Measurements from ENCODE around the gene PRICKLE3. TPM values are rescaled to one million over a fixed set of nuclear protein-coding genes. Genes with fewer than 3 reads are reported as not detected.

PRICKLE3 gene
- 13.5 to 17.3 TPM (median 15.7 TPM) in 5 replicates for total RNA-seq (2022; extraction: Qiagen RNA extraction)

GRCh38 chrX:49186125-49187027, at the start of gene PRICKLE3:
Gene PRICKLE3 (minus strand): TSS chrX:49186373. CDS start chrX:49186297, 76 bp downstream.

DNA sequence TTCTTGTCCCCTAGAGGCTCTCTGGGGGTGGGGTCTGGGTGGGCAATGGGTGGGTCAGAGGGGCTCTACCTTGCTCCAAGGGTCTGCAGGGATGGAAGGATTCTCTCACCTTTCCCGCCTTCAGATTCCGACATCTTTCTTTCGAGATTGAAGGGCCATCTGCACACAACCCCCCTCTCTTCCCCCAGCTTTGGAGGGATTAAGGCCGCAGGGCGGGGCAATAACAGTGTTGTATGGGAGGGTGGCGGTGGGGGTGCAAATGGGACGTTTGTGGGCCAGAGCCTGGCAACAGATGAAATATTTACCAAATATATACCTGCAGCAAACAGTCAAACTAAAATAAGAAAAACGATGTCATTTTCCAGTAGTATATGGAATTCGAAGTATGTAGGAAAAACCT, 47.0 kb upstream of the PRICKLE3 start, which contains the start of gene CACNA1F:
TSS of gene CACNA1F (minus strand) at position 165 of the 400 bp plus-strand sequence. CDS start at position 134, 31 bp downstream.

DNA sequence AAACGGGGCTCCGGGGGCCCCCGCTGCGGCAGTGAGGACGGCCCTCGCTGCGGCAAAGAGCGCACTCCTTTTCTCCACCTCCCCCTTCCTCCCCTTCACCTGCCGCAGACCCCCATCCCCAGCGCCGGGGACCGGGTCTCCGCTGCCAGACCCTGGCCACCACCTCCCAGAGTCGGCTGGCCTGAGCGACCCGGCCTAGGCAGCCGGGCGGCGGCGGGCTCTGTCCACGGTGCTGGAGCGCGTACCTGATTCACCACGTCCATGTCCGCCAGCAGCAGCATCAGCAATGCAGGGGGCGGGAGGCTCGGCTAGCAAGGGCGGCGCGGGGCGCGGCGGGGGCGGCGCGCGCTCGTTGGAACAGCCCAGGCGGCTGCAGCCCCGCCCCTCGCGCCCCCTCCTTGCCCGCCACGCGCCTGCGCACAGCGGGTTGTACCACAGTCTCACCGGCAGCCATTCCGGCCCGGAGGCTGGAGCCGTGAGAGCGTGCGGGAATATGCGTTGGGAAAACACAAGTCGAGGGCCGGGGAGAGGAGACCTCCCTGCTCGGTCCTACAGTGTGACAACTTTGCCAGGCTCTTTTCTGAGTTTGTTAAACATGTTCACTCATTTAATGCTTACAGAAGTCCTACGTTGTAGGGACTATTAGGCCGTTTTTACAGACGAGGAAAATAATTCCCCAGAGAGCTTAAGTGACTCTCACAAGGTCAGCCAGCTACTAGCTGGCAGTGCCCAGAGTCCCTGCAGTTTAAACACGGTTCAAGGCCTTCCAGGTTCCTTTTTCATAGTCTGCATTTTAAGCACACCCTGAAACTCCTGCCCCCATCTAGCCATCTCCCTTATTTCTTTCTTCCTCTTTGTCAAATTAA, 14.0 kb upstream of the PRICKLE3 start, which contains the start of gene SYP:
TSS of gene SYP (minus strand) at position 288 of the 866 bp plus-strand sequence. CDS start at position 281, 7 bp downstream.

GRCh38 chrX:49171752-49172279, 14.4 kb downstream of the PRICKLE3 start, which contains the start of gene PLP2:
Gene PLP2 (plus strand): TSS chrX:49171898. CDS start chrX:49172001, 103 bp downstream.

GRCh38 chrX:49162620-49163019, 23.6 kb downstream of the PRICKLE3 start, which contains the start of gene MAGIX:
Gene MAGIX (plus strand): TSS chrX:49162758. CDS start chrX:49162890, 132 bp downstream.

Other genes starting within 250 kb of the PRICKLE3 start
- 59.0 to 65.6 TPM (median 62.0 TPM) in 5 replicates for gene OTUD5, start 228.8 kb downstream of the PRICKLE3 start, total RNA-seq (2022; extraction: Qiagen RNA extraction)
- 0.88 to 1.3 TPM (median 0.92 TPM) in 5 replicates for gene KCND1, start 214.5 kb downstream of the PRICKLE3 start, total RNA-seq (2022; extraction: Qiagen RNA extraction)
- gene GRIPAP1, start 184.1 kb downstream of the PRICKLE3 start, total RNA-seq (2022; extraction: Qiagen RNA extraction): 17.3 to 21.8 TPM (median 18.1 TPM) in 5 replicates
- gene TFE3, start 143.0 kb downstream of the PRICKLE3 start, total RNA-seq (2022; extraction: Qiagen RNA extraction): 45.3 to 50.5 TPM (median 48.5 TPM) in 5 replicates
- gene CCDC120, start 127.4 kb downstream of the PRICKLE3 start, total RNA-seq (2022; extraction: Qiagen RNA extraction): 2.7 to 4.1 TPM (median 3.5 TPM) in 5 replicates
- 31.7 to 45.8 TPM (median 41.5 TPM) in 5 replicates for gene PRAF2, start 112.4 kb downstream of the PRICKLE3 start, total RNA-seq (2022; extraction: Qiagen RNA extraction)
- 50.5 to 59.4 TPM (median 56.0 TPM) in 5 replicates for gene WDR45, start 106.5 kb downstream of the PRICKLE3 start, total RNA-seq (2022; extraction: Qiagen RNA extraction)
- 20.7 to 26.0 TPM (median 23.0 TPM) in 5 replicates for gene GPKOW, start 62.6 kb downstream of the PRICKLE3 start, total RNA-seq (2022; extraction: Qiagen RNA extraction)
- gene MAGIX, start 23.6 kb downstream of the PRICKLE3 start, total RNA-seq (2022; extraction: Qiagen RNA extraction): 2.4 to 3.8 TPM (median 3.5 TPM) in 5 replicates
- 306 to 450 TPM (median 442 TPM) in 5 replicates for gene PLP2, start 14.5 kb downstream of the PRICKLE3 start, total RNA-seq (2022; extraction: Qiagen RNA extraction)
- 2.5 to 2.9 TPM (median 2.8 TPM) in 5 replicates for gene SYP, start 13.8 kb upstream of the PRICKLE3 start, total RNA-seq (2022; extraction: Qiagen RNA extraction)
- gene CACNA1F, start 47.0 kb upstream of the PRICKLE3 start, total RNA-seq (2022; extraction: Qiagen RNA extraction): not detected in 5 replicates
- 13.0 to 14.5 TPM (median 13.9 TPM) in 5 replicates for gene CCDC22, start 49.1 kb upstream of the PRICKLE3 start, total RNA-seq (2022; extraction: Qiagen RNA extraction)
- 0.07 to 0.13 TPM (median 0.08 TPM) in 5 replicates for gene FOXP3, start 78.3 kb upstream of the PRICKLE3 start, total RNA-seq (2022; extraction: Qiagen RNA extraction)
- gene PPP1R3F, start 83.4 kb upstream of the PRICKLE3 start, total RNA-seq (2022; extraction: Qiagen RNA extraction): 1.9 to 3.0 TPM (median 2.7 TPM) in 5 replicates
- gene GAGE10, start 117.3 kb upstream of the PRICKLE3 start, total RNA-seq (2022; extraction: Qiagen RNA extraction): not detected in 5 replicates
- gene GAGE12J, start 135.7 kb upstream of the PRICKLE3 start, total RNA-seq (2022; extraction: Qiagen RNA extraction): not detected in 5 replicates
- gene GAGE13, start 145.2 kb upstream of the PRICKLE3 start, total RNA-seq (2022; extraction: Qiagen RNA extraction): not detected in 5 replicates

Measured in A549 treated with Hydrocortisone at 1 μM for 4 hours (cell line).